Colonic mucosa (tissue), 4 donors: ENCODE data around the gene FRMD8. TPM values are rescaled to one million over a fixed set of nuclear protein-coding genes. Genes with fewer than 3 reads are reported as not detected.

Experiments used
- DNase-seq: peaks from one replicate; pipeline ENCODE4 v3.0.0-alpha.2; 2020
- H3K27ac ChIP-seq: fragments of 200-600 bp; one replicate; pipeline ENCODE4 v1.8.0; 2021
- H3K27me3 ChIP-seq: fragments of 200-600 bp; one replicate; pipeline ENCODE4 v1.8.0; 2021
- H3K36me3 ChIP-seq: fragments of 200-600 bp; one replicate; pipeline ENCODE4 v1.8.0; 2021
- H3K4me1 ChIP-seq: fragments of 200-600 bp; one replicate; pipeline ENCODE4 v1.8.0; 2021; ENCODE audit warnings: mild to moderate bottlenecking
- H3K4me3 ChIP-seq: fragments of 200-600 bp; one replicate; pipeline ENCODE4 v1.8.0; 2021
- H3K9ac ChIP-seq, 2 donors: one replicate each; pipeline ENCODE4 v1.7.0; 2013; ENCODE audit warnings: control low read depth in 2 of 2, low read depth in 2 of 2, low read length in 2 of 2
- H3K9me3 ChIP-seq: fragments of 200-600 bp; one replicate; pipeline ENCODE4 v1.8.0; 2021
- CTCF ChIP-seq: fragments of 200-600 bp; IDR thresholded peaks from one replicate; pipeline ENCODE4 v1.8.0; 2022; ENCODE audit warnings: antibody characterized with exemption, mild to moderate bottlenecking
- intact Hi-C: fragments of 100-400 bp; cut with DNase I; formaldehyde crosslinking; loops from one replicate; pipeline ENCODE4 v1.14.1; 2022
- total RNA-seq, 2 donors: library from RNA; stranded (reverse); fragmentation: NEBNext Ultra II Directional in 1 of 2; extraction: Animal tissue kit (Norgen Biotek cat#: 25700) in 1 of 2; gene quantifications; one replicate each; pipeline ENCODE4 v1.2.1, GENCODE V29; 2021
- donor health status: healthy.
- donor health status: DM: no; HTN: no; CAD: no.
- donor health status: DM: no; HTN: no; CAD: no.

FRMD8 gene
- total RNA-seq, 2 donors from 2014 or later, result 30.7 to 43.9 TPM

DNA sequence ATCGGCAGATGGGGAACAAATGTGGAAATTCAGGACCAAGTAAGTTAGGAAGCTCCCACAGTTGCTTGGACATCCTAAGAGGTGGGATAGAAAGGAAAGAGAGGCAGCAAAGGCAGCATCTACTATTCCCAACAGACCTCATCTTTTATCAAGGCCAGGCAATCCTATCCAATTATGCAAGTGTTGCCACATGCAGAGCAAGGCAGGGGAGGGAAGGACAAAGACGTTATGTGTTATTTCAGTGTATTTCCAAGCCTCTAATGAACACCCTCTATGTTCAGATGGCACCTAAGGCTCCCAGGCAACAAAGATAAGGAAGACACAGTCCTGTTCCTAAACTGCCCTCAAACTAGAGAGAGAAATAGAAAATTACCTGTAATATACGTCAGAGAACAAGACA is 22.7 kb upstream of the FRMD8 start:
- Histone ChIP-seq H3K27ac (no peak overlapping the region), H3K4me3 (no peak overlapping the region), H3K27me3 (no peaks in the 10 kb centered on the region), H3K9ac (no peak overlapping the region), H3K4me1 (peaks cover 5% of the 10 kb centered on the region), H3K36me3 (no peaks in the 10 kb centered on the region), H3K9me3 (no peaks in the 10 kb centered on the region)
- intact Hi-C loops, result no loop called here
- TF ChIP-seq CTCF, result no peak
- DNase-seq, result no peak

GRCh38 chr11:65366340-65366773 is 20.1 kb upstream of the FRMD8 start:
- peak; percentile 53 for DNase-seq
- Histone ChIP-seq H3K27ac (peak overlapping the region; percentile 10), H3K9ac (no peak overlapping the region)

GRCh38 chr11:65370659-65371049 is 15.8 kb upstream of the FRMD8 start:
- TF ChIP-seq CTCF, result no peak
- H3K27me3 ChIP-seq, result no peaks in the 10 kb centered on the region
- H3K36me3 ChIP-seq, result no peaks in the 10 kb centered on the region
- intact Hi-C loops, result loop anchor here (5.0 kb wide), 1 partner anchor 142 kb away; no protein-coding TSS in a partner anchor
- H3K9me3 ChIP-seq, result no peaks in the 10 kb centered on the region
- H3K9ac ChIP-seq, result peak overlapping the region in 1 of 2 donors; percentile 41
- H3K4me3 ChIP-seq, result no peak overlapping the region
- no peak for DNase-seq
- no peak overlapping the region for H3K27ac ChIP-seq
- peaks cover 5% of the 10 kb centered on the region for H3K4me1 ChIP-seq

More at GRCh38 chr11:65366340-65366773, 20.1 kb upstream of the FRMD8 start:
- no peaks in the 10 kb centered on the region for H3K27me3 ChIP-seq
- H3K36me3 ChIP-seq, result no peaks in the 10 kb centered on the region
- peak; percentile 61 for TF ChIP-seq CTCF
- H3K4me1 ChIP-seq, result peaks cover 5% of the 10 kb centered on the region
- H3K4me3 ChIP-seq, result no peak overlapping the region
- H3K9me3 ChIP-seq, result no peaks in the 10 kb centered on the region
- intact Hi-C loops, result no loop called here

GRCh38 chr11:65373839-65374580 is 12.4 kb upstream of the FRMD8 start:
- no peak for DNase-seq
- Histone ChIP-seq H3K4me3 (no peak overlapping the region), H3K27ac (no peak overlapping the region), H3K36me3 (no peaks in the 10 kb centered on the region), H3K27me3 (no peaks in the 10 kb centered on the region), H3K4me1 (no peaks in the 10 kb centered on the region), H3K9ac (no peak overlapping the region), H3K9me3 (no peaks in the 10 kb centered on the region)
- no peak for TF ChIP-seq CTCF
- intact Hi-C loops, result loop anchor here (5.0 kb wide), 1 partner anchor 138 kb away; no protein-coding TSS in a partner anchor

- intact Hi-C loops, result no loop called here
- Histone ChIP-seq H3K27me3 (no peaks in the 10 kb centered on the region), H3K9ac (no peak overlapping the region), H3K4me3 (no peak overlapping the region), H3K36me3 (no peaks in the 10 kb centered on the region), H3K27ac (no peak overlapping the region), H3K4me1 (no peaks in the 10 kb centered on the region), H3K9me3 (no peaks in the 10 kb centered on the region)
- TF ChIP-seq CTCF, result no peak
- peak; percentile 55 for DNase-seq
These were observed 11.4 kb upstream of the FRMD8 start for GRCh38 chr11:65375012-65375411.
